ENCODE data around the gene KLF11.
"Not testable (repeated sequence)": the region's sequence is repeated elsewhere in the genome, so short reads cannot be mapped to it uniquely, and the experiment has no call there.

GRCh38 chr2:10013651-10014417, 29.5 kb upstream of the KLF11 start:
- TF ChIP-seq CTCF (conservative IDR thresholded peaks at IDR 0.05; ENCODE audit: low read length); EZH2phosphoT487 (IDR thresholded peaks at IDR 0.05; ENCODE audit: borderline replicate concordance): not testable (repeated sequence)

Data from Loucy (cell line).